Activated CD4-positive, alpha-beta T cell treated with anti-CD3 and anti-CD28 coated beads, Interleukin-2, amount 50 U/mL, for 1 hour (primary cell): ENCODE measurements around the gene FUT6.
"Not testable (repeated sequence)": the region's sequence is repeated elsewhere in the genome, so short reads cannot be mapped to it uniquely, and the experiment has no call there.

ENCODE experiments used
- DNase-seq: peaks from one replicate; pipeline ENCODE4 v3.0.0-alpha.2; 2020

FUT6 gene

GRCh38 chr19:5839065-5840017 lies at the start of gene FUT6:
Gene FUT6 (minus strand): TSS chr19:5839702. CDS start chr19:5832567, 7,135 bp downstream.
- no peak for DNase-seq

DNA sequence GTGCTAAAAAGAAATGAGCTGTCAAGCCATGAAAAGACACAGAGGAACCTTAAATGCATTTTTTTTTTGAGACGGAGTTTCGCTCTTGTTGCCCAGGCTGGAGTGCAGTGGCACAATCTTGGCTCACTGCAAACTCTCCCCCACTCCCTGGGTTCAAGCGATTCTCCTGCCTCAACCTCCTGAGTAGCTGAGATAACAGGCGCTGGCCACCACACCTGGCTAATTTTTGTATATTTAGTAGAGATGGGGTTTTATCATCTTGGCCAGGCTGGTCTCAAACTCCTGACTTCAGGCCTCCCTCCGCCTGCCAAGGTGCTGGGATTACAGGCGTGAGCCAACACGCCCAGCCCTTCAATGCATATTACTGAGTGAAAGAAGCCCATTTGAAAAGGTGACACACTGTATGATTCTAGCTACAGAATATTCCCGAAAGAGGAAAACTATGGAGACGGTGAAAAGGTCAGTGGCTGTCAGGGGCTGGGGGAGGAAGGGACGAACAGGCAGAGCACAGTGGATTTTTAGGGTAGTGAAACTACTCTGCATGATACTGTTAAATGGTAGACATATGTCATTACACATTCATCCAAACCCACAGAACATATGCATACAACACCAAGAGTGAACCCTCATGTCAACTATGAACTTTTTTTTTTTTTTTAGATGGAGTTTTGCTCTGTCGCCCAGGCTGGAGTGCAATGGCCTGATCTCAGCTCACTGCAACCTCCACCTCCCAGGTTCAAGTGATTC lies 44.7 kb upstream of the FUT6 start:
- DNase-seq: not testable (repeated sequence)

GRCh38 chr19:5883157-5883873 lies 43.8 kb upstream of the FUT6 start:
- DNase-seq: not testable (repeated sequence)

DNA sequence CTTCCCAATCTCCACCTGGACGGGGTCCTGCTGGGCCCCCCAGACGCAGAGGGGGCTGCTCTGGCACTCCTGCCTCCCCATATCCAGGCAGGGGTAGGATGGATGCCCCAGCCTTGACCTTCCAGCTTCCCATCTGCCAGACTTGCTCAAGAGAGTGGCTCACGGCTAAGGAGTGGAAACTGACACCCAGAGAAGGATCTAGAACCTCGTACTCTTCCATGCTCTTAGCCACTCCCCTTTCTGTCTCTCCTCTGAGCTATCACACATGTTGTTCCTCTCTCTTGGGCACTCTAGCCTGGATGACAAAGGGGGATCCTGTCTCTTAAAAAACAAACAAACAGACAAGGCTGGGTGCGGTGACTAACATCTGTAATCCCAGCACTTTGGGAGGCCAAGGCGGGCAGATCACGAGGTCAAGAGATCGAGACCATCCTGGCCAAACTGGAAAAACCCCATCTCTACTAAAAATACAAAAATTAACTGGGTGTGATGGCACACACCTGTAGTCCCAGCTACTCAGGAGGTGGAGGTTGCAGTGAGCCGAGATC lies 43.0 kb upstream of the FUT6 start:
- DNase-seq: no peak

DNA sequence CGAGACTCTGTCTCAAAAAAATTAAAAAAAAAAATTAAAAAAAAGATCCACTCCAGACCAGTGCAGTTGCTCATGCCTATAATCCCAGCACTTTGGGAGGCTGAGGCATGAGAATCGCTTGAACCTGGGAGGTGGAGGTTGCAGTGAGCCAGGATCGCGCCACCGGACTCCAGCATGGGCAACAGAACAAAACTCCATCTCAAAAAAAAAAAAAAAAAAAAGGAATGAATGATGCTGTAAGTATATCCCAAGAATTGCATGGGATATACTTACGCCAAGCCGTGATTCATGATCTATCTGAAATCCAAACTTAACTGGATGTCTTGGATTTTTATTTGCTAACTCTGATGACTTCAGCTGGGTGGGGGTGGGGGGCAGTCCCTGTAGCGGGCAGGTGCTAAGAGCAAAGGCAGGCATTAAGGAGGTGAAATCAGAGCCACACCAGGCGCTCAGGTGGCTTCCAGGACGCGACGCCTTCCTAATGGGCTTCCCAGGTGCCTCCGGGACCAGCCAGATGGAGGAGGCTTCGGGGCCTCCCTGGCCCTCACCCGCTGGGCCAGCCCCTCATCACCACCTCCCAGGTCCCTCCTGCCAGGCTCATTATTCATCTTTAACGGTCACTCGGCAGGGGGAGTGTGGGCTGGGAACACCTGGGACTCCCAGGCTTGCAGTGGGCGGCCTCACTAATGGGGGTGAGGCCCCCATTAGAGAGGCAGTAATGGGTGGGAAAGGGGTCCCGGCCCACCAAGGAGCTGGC lies 42.2 kb upstream of the FUT6 start:
- no peak for DNase-seq

DNA sequence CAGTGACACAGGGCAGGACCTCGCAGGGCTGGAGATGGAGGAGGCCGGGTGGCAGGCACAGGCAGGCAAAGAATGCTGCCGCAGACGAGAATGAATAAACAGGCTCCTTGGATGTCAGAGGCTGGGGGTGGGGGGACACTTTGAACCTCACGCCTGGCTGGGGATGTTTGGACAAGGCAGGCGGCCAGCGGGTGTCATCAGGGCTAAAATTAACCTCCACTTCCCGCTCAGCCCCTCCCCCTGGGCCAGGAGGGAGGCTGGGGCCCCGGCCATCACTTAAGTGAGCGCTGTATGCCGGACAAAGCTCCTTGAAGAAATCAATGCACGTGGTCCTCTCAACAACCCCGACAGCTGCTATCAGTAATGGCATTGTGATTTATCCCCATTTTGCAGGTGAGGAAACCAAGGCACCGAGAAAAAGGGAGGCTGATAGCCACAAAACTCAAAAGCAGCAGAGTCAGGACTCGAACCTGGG lies 41.1 kb upstream of the FUT6 start:
- DNase-seq: no peak

DNA sequence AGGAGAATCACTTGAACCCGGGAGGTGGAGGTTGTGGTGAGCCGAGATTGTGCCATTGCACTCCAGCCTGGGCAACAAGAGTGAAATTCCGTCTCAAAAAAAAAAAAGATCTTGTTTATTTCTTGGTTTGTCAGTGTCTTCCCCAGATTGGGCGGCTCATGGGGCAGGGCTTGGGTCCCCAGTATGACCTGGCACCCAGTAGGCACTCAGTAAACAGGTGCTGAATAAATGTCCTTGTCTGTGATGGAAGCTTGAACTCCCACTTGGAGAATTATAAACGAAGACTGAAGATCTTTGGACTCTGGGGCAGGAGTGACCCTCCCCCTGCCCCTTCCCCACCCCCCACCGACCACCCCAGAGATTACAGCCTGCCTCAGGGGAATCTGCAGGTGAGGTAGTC lies 40.7 kb upstream of the FUT6 start:
- DNase-seq: no peak

DNA sequence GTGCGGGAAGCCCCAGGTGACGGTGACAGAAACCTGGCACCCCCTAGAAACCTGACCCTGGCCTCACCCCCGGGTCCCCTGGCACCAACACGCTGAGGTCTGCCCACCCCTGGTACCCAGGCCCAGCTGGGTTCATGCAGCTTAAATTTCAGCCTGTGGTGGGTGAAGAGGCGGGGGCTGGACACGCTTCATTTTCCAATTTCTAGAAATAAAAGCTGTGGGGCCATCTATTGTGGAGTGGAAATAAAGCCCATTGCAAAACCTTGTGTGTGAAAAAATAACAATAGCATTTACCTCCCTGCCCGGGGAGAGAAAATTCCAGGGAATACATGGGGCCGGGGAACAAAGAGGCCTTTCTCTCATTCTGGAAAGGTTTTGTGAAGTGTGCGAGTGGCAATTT lies 38.4 kb upstream of the FUT6 start:
- DNase-seq: no peak

- no peak for DNase-seq
Measured at GRCh38 chr19:5877427-5877826, 37.9 kb upstream of the FUT6 start.

GRCh38 chr19:5874496-5874895 lies 35.0 kb upstream of the FUT6 start:
- not testable (repeated sequence) for DNase-seq

DNA sequence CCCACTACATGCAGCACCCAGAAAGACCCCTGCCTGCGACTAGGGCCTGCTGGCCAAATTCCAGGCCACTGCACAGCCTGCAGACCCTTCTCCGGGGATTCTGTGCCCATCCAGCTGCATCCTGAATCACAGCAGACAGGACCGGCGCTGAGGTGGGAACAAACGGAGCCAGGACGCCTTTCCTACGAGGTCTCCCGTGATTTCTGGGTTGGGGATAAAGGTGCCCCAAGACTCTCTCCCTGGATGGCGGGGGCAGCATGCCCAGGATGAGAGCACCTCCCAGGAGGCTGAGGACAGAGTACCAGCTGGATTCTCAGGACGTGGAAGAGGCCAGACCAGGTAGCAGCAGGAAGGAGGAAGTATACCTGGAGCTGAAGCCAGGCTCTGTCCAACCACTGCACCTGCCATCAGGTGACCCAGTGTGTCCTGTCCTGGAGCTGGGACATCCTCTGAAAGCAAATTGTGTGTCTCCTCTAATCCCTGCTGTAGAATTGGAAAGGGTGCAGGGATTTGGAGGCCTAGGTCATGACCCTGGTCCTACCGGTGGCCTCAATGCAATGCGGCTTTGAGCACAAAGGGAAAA lies 34.2 kb upstream of the FUT6 start:
- no peak for DNase-seq

- no peak for DNase-seq
Measured at GRCh38 chr19:5870986-5871394, 31.5 kb upstream of the FUT6 start.

DNA sequence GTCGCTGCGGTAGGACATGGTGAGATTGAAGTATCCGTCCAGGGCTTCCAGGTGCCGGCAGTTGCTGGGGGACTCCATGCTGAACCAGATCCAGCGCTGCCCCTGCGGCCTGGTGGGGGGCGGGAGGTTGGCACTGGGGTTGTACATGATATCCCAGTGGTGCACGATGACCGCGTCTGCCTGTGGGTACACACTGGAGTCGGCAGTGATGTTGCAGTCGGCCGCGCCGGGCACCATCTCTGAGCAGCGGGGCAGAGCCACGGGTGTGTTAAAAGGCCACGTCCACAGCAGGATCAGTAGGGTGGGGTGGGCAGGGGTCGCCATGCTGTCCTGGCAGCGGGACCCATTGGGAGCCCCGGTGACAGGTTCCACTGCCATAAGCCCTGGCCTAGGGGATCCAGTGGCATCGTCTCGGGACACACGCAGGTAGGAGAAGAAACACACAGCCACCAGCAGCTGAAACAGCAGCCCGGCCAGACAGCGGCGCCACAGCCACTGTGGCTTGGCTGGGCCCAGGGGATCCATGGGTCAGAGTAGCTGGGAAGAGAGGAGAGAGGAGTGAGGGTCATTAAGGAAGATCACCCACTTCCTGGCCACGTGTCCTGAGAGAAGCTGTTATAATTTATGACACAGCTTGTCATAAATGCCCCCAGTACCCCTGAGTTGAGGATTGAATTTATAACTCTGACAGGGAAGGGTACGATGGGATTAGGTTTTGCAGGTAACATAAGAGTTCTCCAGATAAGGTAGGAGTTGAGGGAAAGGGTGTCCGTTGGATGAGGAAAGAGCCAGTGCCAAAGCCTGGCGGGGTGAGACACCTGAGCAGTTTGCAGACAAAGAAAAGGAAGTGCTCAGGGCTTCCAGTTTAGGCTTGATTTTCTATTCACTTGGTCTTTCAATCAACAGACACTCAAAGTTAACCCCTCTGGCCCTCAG lies 28.0 kb upstream of the FUT6 start:
- no peak for DNase-seq

- DNase-seq: no peak
Measured at GRCh38 chr19:5865772-5866171, 26.3 kb upstream of the FUT6 start.

DNA sequence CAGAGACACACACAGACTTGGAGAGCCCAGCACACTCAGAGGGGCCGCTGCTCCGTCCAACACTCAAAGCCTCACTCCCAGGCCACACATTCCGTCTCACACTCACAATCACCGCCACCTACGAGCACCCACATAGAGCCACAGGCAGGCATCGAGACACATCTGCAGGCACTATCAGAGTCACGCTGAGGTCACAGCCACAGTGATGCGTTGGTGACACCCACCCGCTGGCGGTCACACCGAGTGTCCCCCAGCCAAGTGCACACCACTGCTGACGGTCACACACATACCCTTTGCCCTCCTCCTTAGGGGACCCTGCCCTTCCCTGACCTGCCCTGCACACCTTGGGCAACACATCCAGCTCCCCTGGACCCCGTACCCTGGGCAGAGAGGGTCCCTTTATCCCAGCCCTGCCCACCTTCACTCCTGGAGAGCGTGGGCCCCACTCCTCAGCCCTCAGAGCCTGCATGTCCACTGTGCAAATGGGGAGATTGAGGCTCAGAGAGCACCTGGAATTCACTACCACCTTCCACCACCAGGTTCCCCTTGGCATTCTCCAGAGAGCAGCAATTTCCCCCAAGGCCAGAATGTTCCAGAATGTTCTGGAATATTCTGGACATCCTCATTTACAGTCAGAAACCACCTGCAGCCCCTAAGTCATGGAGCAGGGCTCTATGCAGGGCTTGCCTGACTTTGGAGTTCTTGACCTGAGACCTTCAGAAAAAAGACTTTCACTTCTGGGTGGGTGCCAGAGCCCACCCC lies 25.4 kb upstream of the FUT6 start:
- no peak for DNase-seq

- no peak for DNase-seq
Measured at GRCh38 chr19:5864013-5864720, 24.7 kb upstream of the FUT6 start.

- DNase-seq: no peak
Measured at GRCh38 chr19:5863030-5863665, 23.6 kb upstream of the FUT6 start.
